ENCODE data around the gene EEFSEC. TPM values are rescaled to one million over a fixed set of nuclear protein-coding genes. Genes with fewer than 3 reads are reported as not detected.

Gene EEFSEC
- total and polyA plus RNA-seq, 2 of the 8 experiments (the other 6 are each of a cell fraction or from before 2014, with no cell fraction given): 13.1 to 19.8 TPM

- Histone ChIP-seq H2BK5ac (ENCODE audit: low read depth, low read length) (no peak overlapping the region), H2BK20ac (ENCODE audit: low read length) (no peak overlapping the region), H3K36me3 (ENCODE audit: control insufficient read depth in 2 of 4, insufficient read depth in 4 of 4, low read length in 3 of 4) (no peaks in the 10 kb centered on the region; a peak in 1 of 8 replicates), H3K56ac (replicated peaks; ENCODE audit: insufficient read length, low read depth, low read length) (no peak overlapping the region), H3K4me1 (replicated peaks in 1 of 4; ENCODE audit: control insufficient read depth in 3 of 4, insufficient read depth in 4 of 4, low read length in 3 of 4) (peaks cover 0 to 9% (median 5%) of the 10 kb centered on the region in 4 experiments; a peak in 4 of 7 replicates), H2AK5ac (ENCODE audit: low read depth, low read length) (no peak overlapping the region), H4K8ac (ENCODE audit: extremely low read depth, insufficient read depth, low read length) (no peak overlapping the region), H2BK120ac (replicated peaks; ENCODE audit: low read depth, low read length) (no peak overlapping the region), H3K4me3 (ENCODE audit: extremely low read depth in 1 of 4, insufficient read depth in 2 of 4, low read depth in 3 of 4, low read length in 4 of 4) (no peak overlapping the region), H4K91ac (replicated peaks; ENCODE audit: insufficient read length, low read length) (no peak overlapping the region), H3K4ac (replicated peaks; ENCODE audit: insufficient read length, low read depth, low read length) (no peak overlapping the region), H4K20me1 (replicated peaks in 1 of 2; ENCODE audit: control insufficient read depth in 1 of 2, insufficient read depth in 2 of 2, low read length in 2 of 2) (no peaks in the 10 kb centered on the region), H3K18ac (ENCODE audit: extremely low read depth, low read length) (no peak overlapping the region), H3K23me2 (ENCODE audit: low read depth, low read length) (no peaks in the 10 kb centered on the region), H4K5ac (ENCODE audit: insufficient read length, low read depth, low read length) (no peak overlapping the region), H3K79me2 (ENCODE audit: control insufficient read depth in 1 of 2, insufficient read depth in 2 of 2, low read length in 2 of 2) (no peaks in the 10 kb centered on the region), H3K9ac (replicated peaks in 1 of 4; ENCODE audit: extremely low read depth in 1 of 4, low read depth in 3 of 4, low read length in 3 of 4) (no peak overlapping the region), H3K4me2 (ENCODE audit: insufficient read depth in 1 of 2, low read depth in 2 of 2, low read length in 2 of 2) (no peak overlapping the region), H3K14ac (ENCODE audit: insufficient read length) (no peak overlapping the region), H3K27me3 (replicated peaks in 1 of 4; ENCODE audit: control insufficient read depth in 3 of 4, extremely low read depth in 1 of 4, insufficient read depth in 3 of 4, low read length in 3 of 4) (no peaks in the 10 kb centered on the region), H2AFZ (ENCODE audit: low read length) (no peak overlapping the region), H3K27ac (ENCODE audit: low read depth, low read length) (no peak overlapping the region), H2BK12ac (ENCODE audit: low read depth, low read length) (no peak overlapping the region), H2BK15ac (ENCODE audit: low read length) (no peak overlapping the region), H3K9me3 (ENCODE audit: insufficient read depth in 2 of 2, low read depth in 1 of 2, low read length in 1 of 2) (no peaks in the 10 kb centered on the region), H3K23ac (ENCODE audit: insufficient read length) (no peak overlapping the region), H3K79me1 (ENCODE audit: low read depth, low read length) (no peaks in the 10 kb centered on the region)
- no peak for DNase-seq (ENCODE audit: low read depth in 1 of 2, low spot score in 2 of 2)
- WGBS, 2 experiments (ENCODE audit: extremely low coverage in 1 of 2, insufficient coverage in 1 of 2, insufficient read length in 1 of 2, insufficient replicate concordance in 2 of 2, low coverage in 1 of 2, low lambda C conversion rate in 2 of 2, missing lambda C conversion rate in 1 of 2): 88% methylated on average over 3 of the region's 3 CpGs; no CpG with 5 or more reads in 1 of the 2 experiments
- ChIA-PET CTCF (ENCODE audit: partially characterized antibody) (interaction anchor here (0.6 to 0.9 kb wide), 3 partner anchors 43 to 318 kb away, joined by 3 to 5 read pairs (median 4); no protein-coding TSS in a partner anchor), POLR2A (ENCODE audit: partially characterized antibody) (no interaction called here)
- no peak for FAIRE-seq
- TF ChIP-seq TAF1 (IDR thresholded peaks at IDR 0.05; ENCODE audit: low read depth, low read length) (no peak), CBX5 (IDR thresholded peaks at IDR 0.05; ENCODE audit: low read depth, low read length) (no peak), EGR1 (IDR thresholded peaks at IDR 0.05; ENCODE audit: borderline replicate concordance, low read depth, low read length) (no peak), RFX5 (IDR thresholded peaks at IDR 0.05; ENCODE audit: borderline replicate concordance, low read depth, low read length) (no peak), SRF (IDR thresholded peaks at IDR 0.05; ENCODE audit: low read depth, low read length) (no peak), EP300 (IDR thresholded peaks at IDR 0.05; ENCODE audit: borderline replicate concordance in 1 of 2, low read depth in 2 of 2, low read length in 2 of 2) (no peak), ASH2L (IDR thresholded peaks at IDR 0.05; ENCODE audit: low read length) (no peak), HDAC6 (IDR thresholded peaks at IDR 0.05; ENCODE audit: low read depth, low read length) (no peak), RNF2 (IDR thresholded peaks at IDR 0.05; ENCODE audit: borderline replicate concordance, low read depth, low read length, missing control alignments, poor library complexity, severe bottlenecking) (no peak), CTCF (IDR thresholded peaks at IDR 0.05; ENCODE audit: control extremely low read depth in 1 of 3, insufficient read depth in 1 of 3, low read depth in 1 of 3, low read length in 3 of 3) (no peak), SIN3A (conservative IDR thresholded peaks at IDR 0.05 in 1 of 2, IDR thresholded peaks at IDR 0.05 in 1 of 2; ENCODE audit: low read depth in 1 of 2, low read length in 2 of 2) (no peak)
Measured at GRCh38 chr3:128290484-128290883, 137.2 kb downstream of the EEFSEC start.
